IPS DF 19.7 (cell line): ENCODE results near the gene CDH9.
"Not testable (repeated sequence)": the region's sequence is repeated elsewhere in the genome, so short reads cannot be mapped to it uniquely, and the experiment has no call there.

Experiments used
- DNase-seq: peaks from one replicate; pipeline ENCODE4 v3.0.0-alpha.2; 2013; ENCODE audit warnings: low read depth, low spot score

Gene CDH9

DNA sequence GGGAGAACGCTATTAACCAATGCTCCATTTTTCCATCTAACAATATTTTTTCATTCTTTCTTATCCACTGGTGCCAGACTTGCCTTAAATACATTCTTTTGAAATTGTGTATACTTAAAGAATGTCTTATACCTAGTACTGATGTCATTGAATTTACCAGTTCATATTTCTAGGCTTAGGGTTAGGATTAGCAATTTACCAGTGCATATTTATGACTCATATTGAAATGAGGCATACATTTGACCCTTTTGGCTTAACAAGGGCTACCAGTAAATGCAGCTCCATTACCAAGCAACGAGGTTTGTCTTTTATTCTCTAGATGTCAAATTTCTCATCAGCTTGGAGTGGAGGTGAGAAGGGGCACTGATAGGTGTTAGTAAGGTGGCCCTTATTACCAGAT, 89.5 kb downstream of the CDH9 start:
- no peak for DNase-seq

DNA sequence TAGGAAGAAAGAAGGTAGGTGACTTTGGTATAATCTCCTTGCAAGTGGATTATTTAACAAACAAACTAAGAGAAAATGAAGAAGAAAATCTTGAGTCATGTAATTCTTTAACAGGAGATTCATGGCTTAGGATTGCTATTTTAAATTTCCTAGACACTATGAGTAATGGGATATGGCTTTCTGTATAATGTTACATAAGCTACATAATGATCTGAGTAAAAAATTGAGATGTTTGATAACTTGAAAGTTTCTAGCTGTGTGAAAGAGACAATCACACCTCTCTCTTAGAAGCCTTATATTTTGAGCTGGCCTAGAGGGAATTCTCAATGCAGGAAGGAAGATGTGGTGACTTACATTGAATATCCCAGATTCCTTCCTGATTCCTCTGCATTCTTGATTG, 92.5 kb downstream of the CDH9 start:
- DNase-seq: no peak

DNA sequence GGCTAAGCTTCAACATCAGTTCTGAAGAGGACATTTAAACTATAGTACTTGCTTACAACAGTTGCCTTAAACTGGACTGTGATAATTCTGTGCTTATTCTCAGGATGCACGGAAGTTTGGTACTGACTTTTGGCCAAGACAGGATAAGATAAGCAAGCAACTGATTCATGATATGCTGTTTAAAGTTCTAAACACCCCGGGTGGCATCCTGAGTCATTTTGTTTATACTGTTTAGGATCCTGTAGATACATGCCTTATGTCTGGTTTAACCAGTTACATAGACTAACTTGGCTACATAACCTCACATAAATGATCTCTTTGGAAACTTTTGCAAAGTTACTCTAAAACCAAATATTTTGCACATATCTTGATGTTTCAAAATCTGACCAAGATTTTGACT, 95.9 kb downstream of the CDH9 start:
- no peak for DNase-seq

DNA sequence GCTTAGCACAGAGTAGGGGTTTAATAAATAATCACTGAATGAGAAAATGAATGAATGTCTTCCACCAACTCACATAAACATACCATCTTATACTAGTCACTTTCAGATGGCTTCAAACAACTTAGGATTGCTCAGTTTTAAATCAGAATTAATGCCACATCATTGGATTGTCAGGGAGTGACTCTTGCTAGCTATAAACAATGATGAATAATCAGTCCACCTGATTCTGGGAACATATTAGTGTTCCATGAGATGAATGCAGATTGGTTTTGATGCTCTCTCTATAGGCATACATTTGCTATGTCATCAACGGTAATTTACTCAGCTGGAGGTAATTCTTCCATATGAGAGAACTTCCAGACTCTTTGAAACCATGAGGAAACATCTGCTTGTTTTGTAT, 97.4 kb downstream of the CDH9 start:
- no peak for DNase-seq

DNA sequence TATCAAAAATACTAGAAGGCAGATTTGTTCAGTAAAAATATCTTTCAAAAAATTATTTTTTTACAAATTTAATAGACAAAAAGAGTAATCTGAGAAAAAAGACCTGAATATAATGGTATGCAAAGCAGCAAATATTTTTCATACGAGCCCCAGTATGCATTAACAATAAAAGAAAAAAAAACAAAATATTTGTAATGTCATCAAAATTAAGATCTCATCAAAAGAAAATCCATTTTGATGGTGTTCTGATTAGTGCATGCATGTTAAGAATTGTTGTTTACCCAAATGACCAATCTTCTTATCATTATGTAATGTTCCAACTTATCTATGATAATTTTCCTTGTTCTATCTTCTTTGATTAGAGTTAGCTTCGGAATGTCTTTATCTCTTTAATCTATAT, 106.1 kb downstream of the CDH9 start:
- DNase-seq: no peak

DNA sequence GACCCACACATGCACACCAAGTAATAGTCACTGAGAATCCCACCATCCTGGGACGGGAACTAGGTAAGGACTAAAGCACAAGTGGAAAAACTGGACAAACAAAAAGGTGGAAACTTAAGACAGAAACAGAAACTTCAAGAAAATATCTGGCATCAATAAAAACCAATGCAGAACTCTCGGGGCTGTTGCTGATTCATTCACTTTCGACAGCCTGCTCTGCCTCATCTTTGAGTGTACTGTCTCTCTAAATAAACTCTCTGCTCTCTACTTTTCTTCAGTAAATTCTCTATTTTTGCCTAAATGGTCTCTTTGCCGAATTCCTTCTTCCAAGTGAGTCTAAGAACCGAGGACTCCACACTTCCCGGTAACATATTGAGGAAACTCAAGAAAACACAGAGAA, 116.9 kb downstream of the CDH9 start:
- no peak for DNase-seq

DNA sequence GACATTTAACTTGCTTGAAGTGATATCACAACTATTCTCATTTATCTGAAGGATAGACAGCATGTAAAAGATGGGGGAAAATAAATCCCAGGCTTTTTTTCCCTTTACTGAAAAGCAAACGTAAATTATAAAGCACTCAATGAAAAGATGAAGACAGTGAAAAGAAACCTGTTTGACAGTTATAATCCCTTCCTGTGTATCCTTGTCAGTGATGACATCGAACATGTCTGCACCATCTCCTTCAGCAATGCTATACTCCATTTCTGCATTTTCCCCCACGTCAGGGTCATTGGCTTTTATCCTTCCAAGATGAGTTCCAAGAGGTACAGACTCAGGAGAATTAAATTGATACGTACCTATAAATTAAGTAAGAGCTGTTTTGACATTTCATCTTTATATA, 134.9 kb downstream of the CDH9 start:
- DNase-seq: no peak

DNA sequence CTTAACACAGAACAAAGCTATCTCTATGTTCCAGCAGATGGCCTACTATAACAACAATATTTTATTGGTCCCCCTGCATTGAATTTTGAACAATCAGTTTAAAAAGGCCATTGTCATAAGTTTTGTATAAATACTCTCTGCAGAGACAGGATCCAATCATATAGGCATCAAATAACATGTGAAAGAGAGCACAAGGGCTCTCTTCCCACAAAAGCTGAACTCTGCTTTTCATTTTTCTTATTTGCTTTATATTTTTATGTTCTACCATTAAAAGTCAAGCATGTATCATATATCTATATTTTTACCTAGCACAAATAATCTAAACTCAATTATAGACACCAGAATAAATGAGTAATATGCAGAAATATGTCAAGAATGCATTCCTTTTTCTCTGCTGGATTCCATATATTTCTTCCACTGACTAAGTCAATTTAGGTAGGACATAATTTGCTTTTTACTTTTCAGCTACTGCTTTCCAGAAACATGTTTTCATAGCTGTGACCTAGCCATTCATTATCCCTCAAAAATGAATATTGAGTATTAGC, 143.6 kb downstream of the CDH9 start:
- no peak for DNase-seq

DNA sequence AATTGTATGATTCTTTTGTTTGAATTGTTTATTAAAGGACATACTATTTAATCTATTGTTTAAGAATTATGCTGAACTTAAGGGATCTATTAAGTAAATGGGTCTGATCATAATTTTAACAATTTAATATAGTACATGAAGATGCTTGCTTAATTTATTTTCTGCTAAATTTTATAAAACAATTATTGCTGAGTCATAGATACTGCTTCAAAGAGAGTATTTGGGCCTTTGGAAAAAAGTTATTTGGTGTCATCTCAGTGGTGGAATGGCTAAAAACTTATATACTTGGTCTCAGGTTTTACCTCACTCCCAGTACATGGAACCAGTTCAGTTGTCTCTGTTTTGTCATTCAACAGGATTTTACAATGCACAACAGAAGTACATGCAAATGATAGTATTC, 145.3 kb downstream of the CDH9 start:
- DNase-seq: no peak

DNA sequence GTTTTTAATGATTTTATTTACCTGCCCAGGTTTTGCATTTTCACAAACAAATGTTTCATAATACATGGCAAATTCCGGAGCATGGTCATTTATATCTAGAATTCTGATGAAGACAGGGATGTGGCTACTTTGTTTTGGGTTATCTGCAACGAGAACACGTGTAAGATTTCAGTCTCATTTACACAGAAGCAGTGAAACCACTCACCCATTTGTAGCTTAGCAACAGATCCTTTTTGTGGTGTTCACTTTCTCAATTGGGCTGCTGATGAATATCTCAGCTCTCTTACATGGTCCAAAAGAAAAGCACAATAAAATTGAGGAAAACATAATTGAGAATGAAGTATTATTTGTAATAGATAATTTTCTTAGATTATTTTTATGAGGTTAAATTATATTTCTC, 148.6 kb downstream of the CDH9 start:
- DNase-seq: no peak

DNA sequence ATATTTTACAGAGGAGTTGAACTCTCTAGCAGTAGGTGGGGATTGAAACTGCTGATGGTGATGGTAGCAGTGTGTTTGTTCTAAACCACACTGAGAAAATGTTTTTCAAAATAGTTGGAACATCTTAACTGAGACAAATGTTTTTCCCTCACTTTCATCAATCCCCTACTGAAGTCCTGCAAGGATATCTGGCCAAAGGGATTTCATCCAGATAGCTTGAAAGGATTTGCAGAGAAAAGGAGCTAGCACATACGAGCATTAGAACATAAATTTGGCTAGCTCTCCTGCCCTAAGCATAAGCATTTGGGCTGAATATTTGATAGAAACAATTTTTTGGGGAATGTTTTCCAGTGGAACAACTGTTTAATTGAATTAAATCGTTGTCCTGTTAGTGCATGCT, 153.9 kb downstream of the CDH9 start:
- DNase-seq: no peak

DNA sequence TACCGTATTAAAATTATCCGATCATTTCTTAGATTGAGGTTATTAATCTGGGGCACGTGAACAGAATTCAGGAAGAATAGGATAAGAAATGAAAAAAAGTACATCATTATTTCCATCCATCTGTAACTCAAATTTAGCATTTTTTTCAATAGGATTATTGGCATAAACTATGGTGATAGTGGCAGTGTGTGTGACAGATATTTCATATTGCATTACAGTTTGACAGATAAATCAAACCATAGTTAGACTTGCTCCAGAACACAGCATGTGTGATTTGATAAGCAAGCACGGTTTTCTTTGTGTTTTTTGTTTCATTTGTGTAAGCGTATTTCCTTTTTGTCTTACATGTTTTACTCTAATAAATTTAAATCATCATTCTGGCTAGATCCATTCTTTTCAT, 155.0 kb downstream of the CDH9 start:
- DNase-seq: no peak

DNA sequence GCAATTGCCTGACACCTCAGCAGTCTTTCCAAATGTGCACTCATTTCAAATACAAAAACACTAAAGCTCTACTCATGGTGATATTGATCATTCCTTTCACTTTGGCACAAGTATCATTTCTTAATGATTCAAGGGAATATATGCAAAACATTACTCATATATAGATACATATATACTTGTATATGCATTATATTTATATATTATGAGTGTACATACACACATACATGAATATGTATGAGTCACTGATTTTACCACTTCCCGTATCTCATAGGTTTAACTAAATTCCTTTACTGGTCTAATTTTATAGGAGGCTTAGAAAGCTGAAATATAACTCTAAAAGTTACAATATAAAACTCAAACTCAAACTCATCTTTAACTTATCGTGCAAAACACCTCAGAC, 156.5 kb downstream of the CDH9 start:
- no peak for DNase-seq

DNA sequence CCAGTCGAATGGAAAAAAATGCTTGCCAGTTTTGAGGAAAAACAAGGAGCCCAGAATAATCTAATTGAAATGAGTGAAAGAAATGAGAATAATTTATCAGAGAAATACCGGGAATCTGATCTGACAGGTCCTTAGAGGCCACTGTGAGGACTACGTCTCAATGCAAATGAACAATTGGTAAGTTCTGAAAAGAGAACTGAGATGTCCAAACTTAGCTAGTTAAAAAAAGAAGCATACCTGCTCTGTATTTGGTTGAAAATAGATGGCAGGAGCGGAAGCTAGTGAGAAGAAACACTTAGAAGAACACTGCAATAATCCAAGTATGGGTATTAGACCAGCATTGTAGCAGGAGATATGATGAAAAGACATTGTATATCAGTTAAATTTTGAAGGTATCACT, 161.2 kb downstream of the CDH9 start:
- no peak for DNase-seq

DNA sequence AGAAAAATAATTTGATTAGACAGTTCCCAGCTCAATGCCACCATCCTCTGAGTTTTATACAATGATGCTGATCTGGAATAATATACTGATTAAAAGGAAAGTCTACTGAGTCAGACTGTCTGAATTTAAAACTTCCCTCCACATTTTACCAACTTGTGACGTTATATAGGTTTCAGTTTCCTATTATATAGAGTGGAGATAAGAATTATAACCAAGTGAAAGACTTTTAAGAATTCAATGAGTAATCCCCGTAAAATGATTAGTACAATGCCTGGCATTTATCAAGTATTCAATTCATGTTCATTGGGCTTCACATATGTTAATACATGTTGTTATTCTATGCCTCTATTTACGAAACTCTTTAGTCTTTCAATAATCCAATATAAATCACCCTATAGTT, 166.0 kb downstream of the CDH9 start:
- DNase-seq: no peak

DNA sequence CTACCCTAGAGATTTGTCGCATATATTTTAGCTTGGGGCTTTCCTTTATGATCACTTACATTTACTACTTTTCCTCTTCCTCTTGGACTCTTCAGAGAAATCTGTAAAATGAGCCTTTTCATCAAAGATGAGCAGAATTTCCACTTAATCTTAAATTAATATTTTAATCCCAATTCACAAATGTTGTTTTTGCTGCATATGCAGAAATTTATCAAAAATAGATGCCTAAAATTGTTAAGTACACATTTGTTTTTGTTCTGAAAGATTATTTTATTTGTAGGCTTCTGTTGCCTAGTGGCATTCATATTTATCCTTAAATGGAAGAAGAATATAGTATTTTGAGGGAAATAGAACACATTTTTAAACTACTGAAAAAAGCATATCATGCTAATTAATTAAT, 168.6 kb downstream of the CDH9 start:
- DNase-seq: no peak

DNA sequence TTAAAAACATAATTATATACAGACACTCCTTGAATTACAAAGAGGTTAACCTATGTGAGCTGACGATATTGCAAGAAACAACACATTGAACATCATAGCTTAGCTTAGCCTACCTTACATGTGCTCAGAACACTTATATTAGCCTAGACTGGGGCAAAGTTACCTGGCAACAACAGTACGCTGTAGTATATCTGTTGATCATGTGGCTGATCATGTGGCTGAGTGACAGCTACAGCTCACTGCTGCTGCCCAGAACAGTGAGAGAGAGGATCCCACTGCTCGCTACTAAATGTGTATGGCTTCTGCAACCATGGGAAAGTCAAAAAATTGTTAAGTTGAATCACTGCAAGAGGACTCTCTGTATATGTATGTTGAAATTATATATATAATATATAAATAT, 169.9 kb downstream of the CDH9 start:
- no peak for DNase-seq

DNA sequence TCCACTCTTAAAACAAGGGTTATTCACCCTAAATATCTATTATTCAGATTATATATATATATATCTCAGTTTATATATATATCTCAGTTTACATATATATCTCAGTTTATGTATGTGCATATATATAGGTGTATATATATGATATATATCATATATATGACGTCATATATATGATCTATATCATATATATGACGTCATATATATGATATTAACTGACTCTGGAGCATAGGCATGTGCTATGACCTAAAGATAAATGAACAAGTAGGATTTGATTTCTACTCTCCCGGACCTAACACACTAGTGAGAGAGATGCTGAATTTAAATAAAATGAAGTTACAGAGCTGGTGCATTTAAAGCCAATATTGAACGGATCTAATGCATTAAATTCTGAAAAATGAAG, 174.3 kb downstream of the CDH9 start:
- DNase-seq: no peak

DNA sequence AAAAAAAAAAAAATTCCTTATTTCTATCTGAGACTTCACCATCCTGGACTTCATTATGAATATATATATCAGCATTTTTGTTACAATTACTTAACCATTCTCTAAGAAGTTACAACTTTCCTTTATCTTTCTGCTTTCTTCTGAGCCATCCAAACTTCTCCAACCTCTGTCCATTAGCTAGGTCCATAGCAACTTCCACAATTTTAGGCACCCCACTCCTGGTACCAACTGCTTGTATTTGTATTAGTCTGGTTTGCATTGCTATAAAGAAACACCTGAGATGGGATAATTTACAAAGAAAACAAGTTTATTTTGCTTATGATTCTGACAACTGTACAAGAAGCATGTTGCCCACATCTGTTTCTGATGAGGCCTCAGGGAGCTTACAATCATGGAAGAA, 182.1 kb downstream of the CDH9 start:
- DNase-seq: no peak

DNA sequence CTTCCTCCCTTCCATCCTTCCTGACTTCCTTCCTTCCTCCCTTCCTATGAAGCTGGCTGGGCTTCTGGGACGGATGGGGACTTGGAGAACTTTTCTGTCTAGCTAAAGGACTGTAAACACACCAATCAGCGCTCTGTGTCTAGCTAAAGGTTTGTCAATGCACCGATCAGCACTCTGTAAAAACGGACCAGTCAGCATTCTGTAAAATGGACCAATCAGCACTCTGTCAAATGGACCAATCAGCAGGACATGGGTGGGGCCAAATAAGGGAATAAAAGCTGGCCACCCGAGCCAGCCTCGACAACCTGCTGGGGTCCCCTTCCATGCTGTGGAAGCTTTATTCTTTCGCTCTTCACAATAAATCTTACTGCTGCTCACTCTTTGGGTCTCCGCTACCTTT, 185.9 kb downstream of the CDH9 start:
- DNase-seq: not testable (repeated sequence)

DNA sequence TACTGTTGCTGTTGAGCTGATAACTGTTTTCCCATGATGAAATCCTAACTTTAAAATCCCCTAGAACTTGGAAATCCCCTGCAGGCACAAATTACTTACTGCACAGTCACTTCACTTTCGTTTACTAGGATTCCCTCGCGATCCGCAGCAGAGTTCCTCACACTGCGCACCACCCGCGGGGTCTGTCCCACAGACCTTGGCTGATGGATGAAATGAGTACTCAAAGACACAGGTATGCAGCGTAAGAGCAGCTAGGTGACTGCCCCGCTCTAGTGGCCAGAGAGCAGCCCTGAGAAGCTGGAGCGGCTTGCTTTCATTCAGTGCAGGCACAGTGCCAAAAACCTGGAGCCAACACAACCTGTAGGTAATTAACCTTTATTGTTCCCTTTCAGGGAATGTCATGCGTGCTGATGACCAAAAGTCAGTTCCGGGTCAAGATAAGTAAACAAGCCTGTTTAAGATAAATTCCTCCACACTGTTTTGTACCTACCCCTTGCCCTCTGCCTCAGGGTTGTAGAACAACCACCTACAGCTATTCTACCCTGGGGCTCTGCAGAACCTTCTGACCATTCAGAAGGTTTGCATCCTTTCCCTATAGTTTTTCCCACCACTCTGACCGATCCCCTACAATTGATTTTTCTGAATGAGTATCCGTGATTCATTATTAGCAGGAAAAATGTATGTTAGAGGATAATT, 191.2 kb downstream of the CDH9 start:
- no peak for DNase-seq

DNA sequence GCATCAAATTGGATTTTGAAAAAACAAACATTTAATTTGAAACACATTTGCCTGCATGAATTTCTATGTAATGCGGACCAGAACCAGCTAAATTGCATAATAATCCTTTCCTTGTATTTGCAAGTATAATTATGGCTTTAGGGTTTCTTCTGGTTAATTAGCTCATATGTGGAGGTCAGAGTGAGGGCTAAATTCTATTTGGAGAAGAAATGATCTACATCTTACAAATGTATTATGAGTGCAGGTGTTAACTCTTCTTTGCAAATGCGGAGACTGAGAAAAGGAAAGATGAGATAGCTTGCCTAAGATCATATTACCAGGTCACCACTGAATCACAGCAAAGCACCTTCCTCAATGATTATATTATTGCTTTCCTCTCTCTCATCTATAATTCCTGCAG, 194.7 kb downstream of the CDH9 start:
- DNase-seq: no peak

DNA sequence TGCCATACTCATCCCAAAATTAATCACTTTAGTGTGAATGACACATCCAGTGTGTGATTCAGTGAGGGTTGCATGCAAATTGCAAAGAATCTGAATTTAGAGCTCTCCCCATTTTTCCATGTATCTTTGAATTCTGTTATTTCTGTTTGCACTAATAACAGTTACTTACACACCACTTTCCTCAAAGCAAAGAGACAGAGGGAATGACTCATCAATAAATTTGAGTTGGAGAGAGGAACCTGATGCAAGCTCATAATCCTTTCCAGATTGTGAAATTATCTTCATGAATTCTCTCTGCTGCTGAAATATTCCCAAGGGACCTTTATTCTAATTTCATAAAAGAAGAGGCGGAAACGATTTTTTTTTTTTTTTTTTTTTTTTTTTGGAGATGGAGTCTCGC, 204.8 kb downstream of the CDH9 start:
- DNase-seq: no peak
